Activated naive CD4-positive, alpha-beta T cell treated with anti-CD3 and anti-CD28 coated beads, Interleukin-2, amount 10 ng/mL, durations not matched to agents 7 days and 5 days (primary cell): ENCODE results near the gene VSTM2L.

Experiments
- CTCF ChIA-PET: fragments of 350-600 bp; sonication (Branson Sonifier 250); formaldehyde crosslinking; loops from one replicate; lab custom pipeline; 2021; ENCODE audit warnings: antibody characterized with exemption; lab: Charles Lee
- DNase-seq: peaks from one replicate; pipeline ENCODE4 v3.0.0-alpha.2; 2020
- H3K27ac Mint-ChIP-seq: one replicate; pipeline ENCODE4 v1.8.0; 2021; ENCODE audit warnings: mild to moderate bottlenecking, moderate library complexity, mixed read lengths
- H3K27me3 Mint-ChIP-seq: one replicate; pipeline ENCODE4 v1.8.0; 2021; ENCODE audit warnings: mild to moderate bottlenecking, mixed read lengths
- H3K36me3 Mint-ChIP-seq: one replicate; pipeline ENCODE4 v1.8.0; 2021; ENCODE audit warnings: mixed read lengths
- H3K4me1 Mint-ChIP-seq: one replicate; pipeline ENCODE4 v1.8.0; 2021; ENCODE audit warnings: mixed read lengths
- H3K4me3 Mint-ChIP-seq: one replicate; pipeline ENCODE4 v1.8.0; 2021; ENCODE audit warnings: mild to moderate bottlenecking, moderate library complexity, mixed read lengths
- H3K9me3 Mint-ChIP-seq: one replicate; pipeline ENCODE4 v1.8.0; 2021; ENCODE audit warnings: mixed read lengths

Gene VSTM2L

GRCh38 chr20:37903317-37904007 lies 535 bp downstream of the VSTM2L start:
- Mint-ChIP-seq H3K9me3 (no peaks in the 10 kb centered on the region), H3K36me3 (no peaks in the 10 kb centered on the region), H3K4me3 (peak overlapping the region; percentile 5), H3K4me1 (peaks cover 13% of the 10 kb centered on the region), H3K27ac (no peak overlapping the region), H3K27me3 (peaks cover 88% of the 10 kb centered on the region)
- no peak for DNase-seq
- CTCF ChIA-PET: no interaction called here

GRCh38 chr20:37904008-37904642 lies 1.2 kb downstream of the VSTM2L start:
- H3K9me3 Mint-ChIP-seq: no peaks in the 10 kb centered on the region
- H3K4me1 Mint-ChIP-seq: peaks cover 13% of the 10 kb centered on the region
- no peak for DNase-seq
- CTCF ChIA-PET: no interaction called here
- no peak overlapping the region for H3K4me3 Mint-ChIP-seq
- peaks cover 89% of the 10 kb centered on the region for H3K27me3 Mint-ChIP-seq
- H3K36me3 Mint-ChIP-seq: no peaks in the 10 kb centered on the region
- peak overlapping the region; percentile 37 for H3K27ac Mint-ChIP-seq

- Mint-ChIP-seq H3K9me3 (no peaks in the 10 kb centered on the region), H3K4me1 (peaks cover 13% of the 10 kb centered on the region), H3K36me3 (no peaks in the 10 kb centered on the region), H3K27me3 (peaks cover 92% of the 10 kb centered on the region), H3K4me3 (no peak overlapping the region), H3K27ac (no peak overlapping the region)
- CTCF ChIA-PET: no interaction called here
- DNase-seq: no peak
Observed at GRCh38 chr20:37904845-37905373, 2.0 kb downstream of the VSTM2L start.

- no peak overlapping the region for H3K27ac Mint-ChIP-seq
- H3K4me3 Mint-ChIP-seq: no peak overlapping the region
- H3K9me3 Mint-ChIP-seq: no peaks in the 10 kb centered on the region
- DNase-seq: no peak
- peaks cover 87% of the 10 kb centered on the region for H3K27me3 Mint-ChIP-seq
- peaks cover 13% of the 10 kb centered on the region for H3K4me1 Mint-ChIP-seq
- CTCF ChIA-PET: no interaction called here
- no peaks in the 10 kb centered on the region for H3K36me3 Mint-ChIP-seq
Observed at GRCh38 chr20:37905671-37906613, 3.0 kb downstream of the VSTM2L start.

- H3K27ac Mint-ChIP-seq: no peak overlapping the region
- H3K27me3 Mint-ChIP-seq: peaks cover 87% of the 10 kb centered on the region
- no peaks in the 10 kb centered on the region for H3K9me3 Mint-ChIP-seq
- no peak overlapping the region for H3K4me3 Mint-ChIP-seq
- no peak for DNase-seq
- H3K4me1 Mint-ChIP-seq: peaks cover 7% of the 10 kb centered on the region
- no peaks in the 10 kb centered on the region for H3K36me3 Mint-ChIP-seq
- CTCF ChIA-PET: no interaction called here
Observed at GRCh38 chr20:37907330-37907676, 4.4 kb downstream of the VSTM2L start.

GRCh38 chr20:37907677-37908401 lies 4.9 kb downstream of the VSTM2L start:
- Mint-ChIP-seq H3K9me3 (no peaks in the 10 kb centered on the region), H3K27ac (no peak overlapping the region), H3K27me3 (peaks cover 87% of the 10 kb centered on the region), H3K4me1 (peaks cover 5% of the 10 kb centered on the region), H3K36me3 (no peaks in the 10 kb centered on the region), H3K4me3 (no peak overlapping the region)
- no peak for DNase-seq
- CTCF ChIA-PET: no interaction called here

- Mint-ChIP-seq H3K4me3 (no peak overlapping the region), H3K9me3 (no peaks in the 10 kb centered on the region), H3K36me3 (no peaks in the 10 kb centered on the region), H3K27me3 (peaks cover 85% of the 10 kb centered on the region), H3K4me1 (peaks cover 14% of the 10 kb centered on the region), H3K27ac (no peak overlapping the region)
- CTCF ChIA-PET: no interaction called here
- no peak for DNase-seq
Observed at GRCh38 chr20:37911261-37911660, 8.3 kb downstream of the VSTM2L start.

GRCh38 chr20:37911838-37912281 lies 8.9 kb downstream of the VSTM2L start:
- peak; percentile 40 for DNase-seq
- CTCF ChIA-PET: interaction anchor here (0.7 kb wide), 1 partner anchor 83 kb away, joined by 3 read pairs; no protein-coding TSS in a partner anchor
- no peak overlapping the region for H3K4me3 Mint-ChIP-seq
- H3K36me3 Mint-ChIP-seq: no peaks in the 10 kb centered on the region
- H3K4me1 Mint-ChIP-seq: peaks cover 18% of the 10 kb centered on the region
- H3K27me3 Mint-ChIP-seq: peaks cover 85% of the 10 kb centered on the region
- H3K27ac Mint-ChIP-seq: no peak overlapping the region
- H3K9me3 Mint-ChIP-seq: no peaks in the 10 kb centered on the region

GRCh38 chr20:37912874-37913273 lies 9.9 kb downstream of the VSTM2L start:
- H3K27me3 Mint-ChIP-seq: peaks cover 85% of the 10 kb centered on the region
- no peak overlapping the region for H3K4me3 Mint-ChIP-seq
- no peaks in the 10 kb centered on the region for H3K9me3 Mint-ChIP-seq
- CTCF ChIA-PET: no interaction called here
- no peak for DNase-seq
- no peak overlapping the region for H3K27ac Mint-ChIP-seq
- H3K4me1 Mint-ChIP-seq: peaks cover 18% of the 10 kb centered on the region
- no peaks in the 10 kb centered on the region for H3K36me3 Mint-ChIP-seq

GRCh38 chr20:37913567-37914366 lies 10.8 kb downstream of the VSTM2L start:
- peaks cover 18% of the 10 kb centered on the region for H3K4me1 Mint-ChIP-seq

GRCh38 chr20:37914367-37914671 lies 11.4 kb downstream of the VSTM2L start:
- Mint-ChIP-seq H3K36me3 (no peaks in the 10 kb centered on the region), H3K4me3 (no peak overlapping the region), H3K4me1 (peaks cover 18% of the 10 kb centered on the region), H3K27ac (no peak overlapping the region), H3K9me3 (no peaks in the 10 kb centered on the region), H3K27me3 (peaks cover 86% of the 10 kb centered on the region)
- CTCF ChIA-PET: interaction anchor here (0.9 to 1.5 kb wide), 2 partner anchors 65 to 78 kb away, joined by 5 read pairs; no protein-coding TSS in a partner anchor
- DNase-seq: no peak

More at GRCh38 chr20:37913567-37914366, 10.8 kb downstream of the VSTM2L start:
- CTCF ChIA-PET: interaction anchor here (0.9 kb wide), 1 partner anchor 65 kb away, joined by 5 read pairs; no protein-coding TSS in a partner anchor
- no peak for DNase-seq
- Mint-ChIP-seq H3K27me3 (peaks cover 86% of the 10 kb centered on the region), H3K9me3 (no peaks in the 10 kb centered on the region), H3K36me3 (no peaks in the 10 kb centered on the region), H3K4me3 (no peak overlapping the region), H3K27ac (no peak overlapping the region)

- Mint-ChIP-seq H3K27me3 (peaks cover 88% of the 10 kb centered on the region), H3K27ac (no peak overlapping the region), H3K36me3 (no peaks in the 10 kb centered on the region), H3K4me1 (peaks cover 18% of the 10 kb centered on the region), H3K4me3 (no peak overlapping the region), H3K9me3 (no peaks in the 10 kb centered on the region)
- CTCF ChIA-PET: interaction anchor here (0.5 to 1.5 kb wide), 4 partner anchors 12 to 459 kb away, joined by 3 to 5 read pairs (median 3); partner anchors contain the start of gene VSTM2L
- DNase-seq: peak; percentile 52
Observed at GRCh38 chr20:37914672-37915433, 11.9 kb downstream of the VSTM2L start.
